GM23338 (cell line): Measurements from ENCODE around the gene ESPNL. TPM values are rescaled to one million over a fixed set of nuclear protein-coding genes. Genes with fewer than 3 reads are reported as not detected.

Experiments
- ATAC-seq: fragments of 200-7000 bp; cut with Tn5 transposase; 3 replicates; pipeline ENCODE4 v1.9.1; 2020
- DNase-seq: peaks from one replicate; pipeline ENCODE4 v3.0.0-alpha.2; 2015; ENCODE audit warnings: low spot score
- H2AFZ ChIP-seq: fragments of 200-600 bp; sonication (generic); 2 replicates; pipeline ENCODE4 v1.8.0; 2016; ENCODE audit warnings: antibody characterized with exemption, mild to moderate bottlenecking, moderate library complexity
- H3F3A ChIP-seq: fragments of 200-600 bp; sonication (generic); replicated peaks from 2 replicates; pipeline ENCODE4 v1.8.0; 2017; ENCODE audit warnings: antibody characterized with exemption, mixed run types, low read depth
- H3K27ac ChIP-seq: fragments of 200-600 bp; sonication (generic); 2 replicates; pipeline ENCODE4 v1.6.1; 2016; ENCODE audit warnings: low read depth
- H3K27me3 ChIP-seq: fragments of 200-600 bp; sonication (generic); 2 replicates; pipeline ENCODE4 v1.8.0; 2016; ENCODE audit warnings: mild to moderate bottlenecking, mixed run types, moderate library complexity; ENCODE audit not compliant: insufficient read depth
- H3K36me3 ChIP-seq: fragments of 200-600 bp; sonication (generic); 2 replicates; pipeline ENCODE4 v1.8.0; 2016; ENCODE audit warnings: mild to moderate bottlenecking; ENCODE audit not compliant: insufficient read depth
- H3K4me1 ChIP-seq: fragments of 200-600 bp; sonication (generic); 2 replicates; pipeline ENCODE4 v1.8.0; 2016; ENCODE audit warnings: mild to moderate bottlenecking, moderate library complexity; ENCODE audit not compliant: insufficient read depth
- H3K4me2 ChIP-seq: fragments of 200-600 bp; sonication (generic); 2 replicates; pipeline ENCODE4 v1.7.1; 2017; ENCODE audit warnings: mixed run types
- H3K4me3 ChIP-seq: fragments of 200-600 bp; sonication (generic); 2 replicates; pipeline ENCODE4 v1.6.1; 2016; ENCODE audit warnings: mixed run types
- H3K79me2 ChIP-seq: fragments of 200-600 bp; sonication (generic); replicated peaks from 2 replicates; pipeline ENCODE4 v1.8.0; 2017; ENCODE audit warnings: mild to moderate bottlenecking; ENCODE audit not compliant: insufficient read depth
- H3K9me2 ChIP-seq: fragments of 200-600 bp; sonication (generic); 2 replicates; pipeline ENCODE4 v1.8.0; 2017; ENCODE audit not compliant: insufficient read depth
- H4K20me1 ChIP-seq: fragments of 200-600 bp; sonication (generic); replicated peaks from 2 replicates; pipeline ENCODE4 v1.8.0; 2017; ENCODE audit warnings: mild to moderate bottlenecking; ENCODE audit not compliant: insufficient read depth
- H3K27ac Mint-ChIP-seq: 2 replicates; pipeline ENCODE4 v1.8.0; 2020; ENCODE audit warnings: inconsistent platforms, mild to moderate bottlenecking, moderate library complexity, mixed read lengths
- H3K27me3 Mint-ChIP-seq: 3 replicates; pipeline ENCODE4 v1.8.0; 2022; ENCODE audit warnings: low read depth, mild to moderate bottlenecking, moderate library complexity, mixed read lengths, inconsistent platforms; ENCODE audit not compliant: insufficient read depth, poor library complexity
- H3K36me3 Mint-ChIP-seq: 3 replicates; pipeline ENCODE4 v1.8.0; 2021; ENCODE audit warnings: low read depth, mild to moderate bottlenecking, inconsistent platforms, moderate library complexity, mixed read lengths
- H3K4me1 Mint-ChIP-seq: 3 replicates; pipeline ENCODE4 v1.8.0; 2020; ENCODE audit warnings: mild to moderate bottlenecking, inconsistent platforms, mixed read lengths
- H3K4me3 Mint-ChIP-seq: 3 replicates; pipeline ENCODE4 v1.8.0; 2021; ENCODE audit warnings: moderate library complexity, mild to moderate bottlenecking, inconsistent platforms, mixed read lengths
- H3K9me3 Mint-ChIP-seq: 3 replicates; pipeline ENCODE4 v1.8.0; 2020; ENCODE audit warnings: moderate library complexity, mild to moderate bottlenecking, inconsistent platforms, mixed read lengths
- CREB1 ChIP-seq: fragments of 250-450 bp; sonication (Bioruptor Pico); IDR thresholded peaks from 2 replicates; pipeline ENCODE4 v1.5.0; 2020; ENCODE audit warnings: low read depth, mild to moderate bottlenecking, moderate library complexity
- CTCF ChIP-seq, 2 experiments: fragments of 200-600 bp in 1 of 2; sonication (generic) in 1 of 2; conservative IDR thresholded peaks; 2 replicates each; pipeline versions ENCODE4 v1.5.1 to v1.6.1; 2016 to 2017; ENCODE audit warnings: antibody characterized with exemption in 2 of 2, low read depth in 2 of 2, mild to moderate bottlenecking in 2 of 2, moderate library complexity in 1 of 2
- EZH2 ChIP-seq: fragments of 200-600 bp; sonication (generic); IDR thresholded peaks from one replicate; pipeline ENCODE4 v1.8.0; 2017; ENCODE audit warnings: antibody characterized with exemption, mild to moderate bottlenecking, low read depth; ENCODE audit not compliant: unreplicated experiment
- EZH2phosphoT487 ChIP-seq: fragments of 200-600 bp; sonication (generic); IDR thresholded peaks from one replicate; pipeline ENCODE4 v1.8.1; 2018; ENCODE audit warnings: antibody characterized with exemption; ENCODE audit not compliant: unreplicated experiment
- JUNB ChIP-seq: IDR thresholded peaks from one replicate; pipeline ENCODE4 v1.6.1; 2016; ENCODE audit warnings: antibody characterized with exemption; ENCODE audit not compliant: unreplicated experiment
- ZNF114 ChIP-seq: fragments of 250-450 bp; sonication (Bioruptor Pico); IDR thresholded peaks from 2 replicates; pipeline ENCODE4 v1.5.0; 2020; ENCODE audit warnings: mild to moderate bottlenecking, moderate library complexity
- ZNF331 ChIP-seq: fragments of 250-450 bp; sonication (Bioruptor Pico); IDR thresholded peaks from 2 replicates; pipeline ENCODE4 v1.5.0; 2020; ENCODE audit warnings: low read depth, mild to moderate bottlenecking, moderate library complexity
- ZNF462 ChIP-seq: fragments of 250-450 bp; sonication (Bioruptor Pico); IDR thresholded peaks from 2 replicates; pipeline ENCODE4 v1.5.0; 2020; ENCODE audit warnings: mild to moderate bottlenecking, moderate library complexity
- polyA plus RNA-seq: library from polyadenylated mRNA; unstranded; fragments of >200 nt; fragmentation: Nextera tagmentation; extraction: Ambion mirVana; gene quantifications from 2 replicates; pipeline ENCODE4 v1.2.1, GENCODE V29; 2016
- total RNA-seq: library from RNA; depleted of rRNA; stranded (reverse); fragments of >200 nt; shearing (Covaris generic); gene quantifications from 2 replicates; pipeline ENCODE4 v1.2.3, GENCODE V29; 2014
- TF ChIP-seq, protein P1 (sequence below): IDR thresholded peaks from 2 replicates; pipeline ENCODE4 v1.6.1; 2016; ENCODE audit warnings: antibody characterized with exemption
- TF ChIP-seq, protein P2 (sequence below): IDR thresholded peaks from one replicate; pipeline ENCODE4 v1.6.1; 2018; ENCODE audit warnings: antibody characterized with exemption; ENCODE audit not compliant: unreplicated experiment

ESPNL gene
- total and polyA plus RNA-seq, 2 experiments from 2014 or later: 0.44 to 3.1 TPM

DNA sequence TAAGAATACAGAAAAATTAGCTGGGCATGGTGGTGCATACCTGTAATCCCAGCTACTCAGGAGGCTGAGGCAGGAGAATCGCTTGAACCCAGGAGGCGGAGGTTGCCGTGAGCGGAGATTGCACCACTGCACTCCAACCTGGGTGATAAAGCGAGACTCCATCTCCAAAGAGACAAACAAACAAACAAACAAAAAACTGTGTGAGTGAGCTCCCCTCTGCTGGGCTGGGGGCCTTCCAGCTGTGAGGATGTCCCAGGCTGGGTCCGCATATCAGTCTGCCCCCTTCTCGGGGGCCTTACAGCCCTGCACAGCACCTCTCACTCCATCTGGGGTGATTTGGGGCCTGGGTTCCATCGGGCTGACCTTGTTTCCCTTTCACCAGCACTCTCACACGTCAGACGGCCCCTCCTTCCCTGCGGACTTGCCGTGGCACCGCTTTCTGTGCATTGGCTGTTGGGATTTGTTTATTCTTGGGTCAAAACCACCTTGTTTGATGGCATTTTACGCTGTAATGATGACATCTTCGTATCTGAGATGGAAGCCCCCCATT, 35.5 kb downstream of the ESPNL start (continued):
- TF ChIP-seq, protein P1, sequence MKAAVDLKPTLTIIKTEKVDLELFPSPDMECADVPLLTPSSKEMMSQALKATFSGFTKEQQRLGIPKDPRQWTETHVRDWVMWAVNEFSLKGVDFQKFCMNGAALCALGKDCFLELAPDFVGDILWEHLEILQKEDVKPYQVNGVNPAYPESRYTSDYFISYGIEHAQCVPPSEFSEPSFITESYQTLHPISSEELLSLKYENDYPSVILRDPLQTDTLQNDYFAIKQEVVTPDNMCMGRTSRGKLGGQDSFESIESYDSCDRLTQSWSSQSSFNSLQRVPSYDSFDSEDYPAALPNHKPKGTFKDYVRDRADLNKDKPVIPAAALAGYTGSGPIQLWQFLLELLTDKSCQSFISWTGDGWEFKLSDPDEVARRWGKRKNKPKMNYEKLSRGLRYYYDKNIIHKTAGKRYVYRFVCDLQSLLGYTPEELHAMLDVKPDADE: no peak
- TF ChIP-seq EZH2phosphoT487: no peak

DNA sequence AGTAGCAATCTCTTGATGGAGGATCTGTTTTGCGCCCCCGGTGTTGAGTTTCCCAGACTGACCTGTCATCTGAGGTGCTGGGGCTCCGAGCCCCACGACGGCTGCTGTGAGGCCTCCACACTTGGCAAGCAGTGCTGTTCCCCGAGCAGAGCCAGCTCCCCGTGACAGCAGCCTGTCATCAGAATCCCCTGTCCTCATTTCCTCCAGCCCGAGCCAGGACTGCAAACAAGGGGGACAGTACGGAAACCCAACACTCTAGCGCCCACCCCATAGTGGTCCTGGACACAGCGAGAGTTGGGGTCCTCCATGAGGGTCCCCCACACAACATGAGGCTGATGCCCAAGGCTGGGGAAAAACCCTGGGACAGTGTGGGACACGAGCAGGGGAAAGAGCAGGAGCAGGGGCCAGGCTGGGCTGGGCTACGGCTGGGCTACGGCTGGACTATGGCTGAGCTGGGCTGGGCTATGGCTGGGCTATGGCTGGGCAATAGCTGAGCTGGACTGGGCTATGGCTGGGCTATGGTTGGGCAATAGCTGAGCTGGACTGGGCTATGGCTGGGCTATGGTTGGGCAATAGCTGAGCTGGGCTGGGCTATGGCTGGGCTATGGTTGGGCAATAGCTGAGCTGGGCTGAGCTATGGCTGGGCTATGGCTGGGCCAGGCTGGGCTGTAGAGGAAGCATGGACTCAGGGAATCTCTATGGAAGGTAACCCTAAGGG, 36.8 kb downstream of the ESPNL start:
- ATAC-seq: no peak
- Histone ChIP-seq H3F3A (no peaks in the 10 kb centered on the region), H3K27ac (no peak overlapping the region), H2AFZ (no peak overlapping the region), H3K4me3 (no peak overlapping the region), H3K4me1 (no peaks in the 10 kb centered on the region), H3K4me2 (no peak overlapping the region), H3K27me3 (no peaks in the 10 kb centered on the region), H3K79me2 (no peaks in the 10 kb centered on the region), H3K36me3 (no peaks in the 10 kb centered on the region), H3K9me2 (no peaks in the 10 kb centered on the region), H4K20me1 (no peaks in the 10 kb centered on the region)
- H3K36me3 Mint-ChIP-seq: no peaks in the 10 kb centered on the region
- H3K4me1 Mint-ChIP-seq: peaks cover 5% of the 10 kb centered on the region; the same call in 1 of the 3 replicates
- no peak overlapping the region for H3K27ac Mint-ChIP-seq
- H3K9me3 Mint-ChIP-seq: no peaks in the 10 kb centered on the region
- H3K4me3 Mint-ChIP-seq: no peak overlapping the region
- peaks cover 10% of the 10 kb centered on the region for H3K27me3 Mint-ChIP-seq
- no peak for DNase-seq
- TF ChIP-seq EZH2 (no peak), ZNF462 (no peak), ZNF114 (CRISPR knock-in tag) (no peak), ZNF331 (no peak), JUNB (no peak), CTCF (conservative IDR thresholded peaks at IDR 0.05; ENCODE audit: low read depth in 2 of 2) (no peak), CREB1 (CRISPR knock-in tag) (no peak)
- TF ChIP-seq, protein P2, sequence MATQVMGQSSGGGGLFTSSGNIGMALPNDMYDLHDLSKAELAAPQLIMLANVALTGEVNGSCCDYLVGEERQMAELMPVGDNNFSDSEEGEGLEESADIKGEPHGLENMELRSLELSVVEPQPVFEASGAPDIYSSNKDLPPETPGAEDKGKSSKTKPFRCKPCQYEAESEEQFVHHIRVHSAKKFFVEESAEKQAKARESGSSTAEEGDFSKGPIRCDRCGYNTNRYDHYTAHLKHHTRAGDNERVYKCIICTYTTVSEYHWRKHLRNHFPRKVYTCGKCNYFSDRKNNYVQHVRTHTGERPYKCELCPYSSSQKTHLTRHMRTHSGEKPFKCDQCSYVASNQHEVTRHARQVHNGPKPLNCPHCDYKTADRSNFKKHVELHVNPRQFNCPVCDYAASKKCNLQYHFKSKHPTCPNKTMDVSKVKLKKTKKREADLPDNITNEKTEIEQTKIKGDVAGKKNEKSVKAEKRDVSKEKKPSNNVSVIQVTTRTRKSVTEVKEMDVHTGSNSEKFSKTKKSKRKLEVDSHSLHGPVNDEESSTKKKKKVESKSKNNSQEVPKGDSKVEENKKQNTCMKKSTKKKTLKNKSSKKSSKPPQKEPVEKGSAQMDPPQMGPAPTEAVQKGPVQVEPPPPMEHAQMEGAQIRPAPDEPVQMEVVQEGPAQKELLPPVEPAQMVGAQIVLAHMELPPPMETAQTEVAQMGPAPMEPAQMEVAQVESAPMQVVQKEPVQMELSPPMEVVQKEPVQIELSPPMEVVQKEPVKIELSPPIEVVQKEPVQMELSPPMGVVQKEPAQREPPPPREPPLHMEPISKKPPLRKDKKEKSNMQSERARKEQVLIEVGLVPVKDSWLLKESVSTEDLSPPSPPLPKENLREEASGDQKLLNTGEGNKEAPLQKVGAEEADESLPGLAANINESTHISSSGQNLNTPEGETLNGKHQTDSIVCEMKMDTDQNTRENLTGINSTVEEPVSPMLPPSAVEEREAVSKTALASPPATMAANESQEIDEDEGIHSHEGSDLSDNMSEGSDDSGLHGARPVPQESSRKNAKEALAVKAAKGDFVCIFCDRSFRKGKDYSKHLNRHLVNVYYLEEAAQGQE: no peak
